ENCODE results near the gene VWA8. TPM values are rescaled to one million over a fixed set of nuclear protein-coding genes. Genes with fewer than 3 reads are reported as not detected.
"Not testable (repeated sequence)": the region's sequence is repeated elsewhere in the genome, so short reads cannot be mapped to it uniquely, and the experiment has no call there.

VWA8 gene
- polyA plus RNA-seq, 1 donor, result 9.9 TPM

- no peak for DNase-seq
These were observed 112.3 kb downstream of the VWA8 start for GRCh38 chr13:41848435-41849255.

- DNase-seq, result no peak
These were observed 113.7 kb downstream of the VWA8 start for GRCh38 chr13:41847216-41847615.

GRCh38 chr13:41842036-41842620, 118.8 kb downstream of the VWA8 start:
- DNase-seq, result no peak

GRCh38 chr13:41837629-41838028, 123.3 kb downstream of the VWA8 start:
- no peak for DNase-seq

- DNase-seq, result no peak
These were observed 125.0 kb downstream of the VWA8 start for GRCh38 chr13:41835871-41836270.

GRCh38 chr13:41834697-41835096, 126.2 kb downstream of the VWA8 start:
- DNase-seq, result not testable (repeated sequence)

- DNase-seq, result no peak
These were observed 127.1 kb downstream of the VWA8 start for GRCh38 chr13:41833831-41834230.

- no peak for DNase-seq
These were observed 127.7 kb downstream of the VWA8 start for GRCh38 chr13:41833201-41833600.

GRCh38 chr13:41827507-41828213, 133.2 kb downstream of the VWA8 start:
- no peak for DNase-seq

GRCh38 chr13:41825691-41826090, 135.2 kb downstream of the VWA8 start:
- DNase-seq, result no peak

- no peak for DNase-seq
These were observed 137.4 kb downstream of the VWA8 start for GRCh38 chr13:41823476-41823875.

GRCh38 chr13:41822560-41822959, 138.3 kb downstream of the VWA8 start:
- DNase-seq, result no peak

GRCh38 chr13:41821238-41821594, 139.7 kb downstream of the VWA8 start:
- no peak for DNase-seq

GRCh38 chr13:41820581-41821237, 140.2 kb downstream of the VWA8 start:
- no peak for DNase-seq

- no peak for DNase-seq
These were observed 144.9 kb downstream of the VWA8 start for GRCh38 chr13:41816057-41816456.

GRCh38 chr13:41813426-41813825, 147.5 kb downstream of the VWA8 start:
- no peak for DNase-seq

GRCh38 chr13:41812851-41813250, 148.1 kb downstream of the VWA8 start:
- no peak for DNase-seq

GRCh38 chr13:41812237-41812636, 148.7 kb downstream of the VWA8 start:
- no peak for DNase-seq

GRCh38 chr13:41811588-41812021, 149.3 kb downstream of the VWA8 start:
- no peak for DNase-seq

- no peak for DNase-seq
These were observed 150.9 kb downstream of the VWA8 start for GRCh38 chr13:41809962-41810361.

GRCh38 chr13:41803445-41803735, 157.5 kb downstream of the VWA8 start:
- not testable (repeated sequence) for DNase-seq

- DNase-seq, result no peak
These were observed 158.0 kb downstream of the VWA8 start for GRCh38 chr13:41802684-41803444.
